Measurements from ENCODE around the gene ARMC8. TPM values are rescaled to one million over a fixed set of nuclear protein-coding genes. Genes with fewer than 3 reads are reported as not detected.

The ARMC8 gene
- total RNA-seq, 1 donor from 2014 or later: 54.4 TPM

GRCh38 chr3:138203938-138204337 is 16.8 kb downstream of the ARMC8 start:
- H3K4me1 Mint-ChIP-seq (ENCODE audit: low read depth, unreplicated experiment): peaks cover 9% of the 10 kb centered on the region
- no peaks in the 10 kb centered on the region for H3K36me3 Mint-ChIP-seq (ENCODE audit: unreplicated experiment)
- no peak overlapping the region for H3K27ac Mint-ChIP-seq (ENCODE audit: unreplicated experiment)
- no peak overlapping the region for H3K4me3 Mint-ChIP-seq (ENCODE audit: unreplicated experiment)
- no peaks in the 10 kb centered on the region for H3K9me3 Mint-ChIP-seq (ENCODE audit: unreplicated experiment)
- DNase-seq: no peak
- no peaks in the 10 kb centered on the region for H3K27me3 Mint-ChIP-seq (ENCODE audit: unreplicated experiment)
- no peak for TF ChIP-seq CTCF (IDR thresholded peaks at IDR 0.05; ENCODE audit: partially characterized antibody, unreplicated experiment)

GRCh38 chr3:138205527-138205926 is 18.4 kb downstream of the ARMC8 start:
- Mint-ChIP-seq H3K4me3 (ENCODE audit: unreplicated experiment) (no peak overlapping the region), H3K27ac (ENCODE audit: unreplicated experiment) (peak overlapping the region; percentile 5), H3K9me3 (ENCODE audit: unreplicated experiment) (no peaks in the 10 kb centered on the region), H3K4me1 (ENCODE audit: low read depth, unreplicated experiment) (peaks cover 13% of the 10 kb centered on the region), H3K27me3 (ENCODE audit: unreplicated experiment) (no peaks in the 10 kb centered on the region), H3K36me3 (ENCODE audit: unreplicated experiment) (no peaks in the 10 kb centered on the region)
- DNase-seq: no peak
- TF ChIP-seq CTCF (IDR thresholded peaks at IDR 0.05; ENCODE audit: partially characterized antibody, unreplicated experiment): no peak

- no peaks in the 10 kb centered on the region for H3K9me3 Mint-ChIP-seq (ENCODE audit: unreplicated experiment)
- no peak for DNase-seq
- peak overlapping the region; percentile 77 for H3K27ac Mint-ChIP-seq (ENCODE audit: unreplicated experiment)
- H3K4me3 Mint-ChIP-seq (ENCODE audit: unreplicated experiment): peak overlapping the region; percentile 45
- H3K36me3 Mint-ChIP-seq (ENCODE audit: unreplicated experiment): no peaks in the 10 kb centered on the region
- no peaks in the 10 kb centered on the region for H3K27me3 Mint-ChIP-seq (ENCODE audit: unreplicated experiment)
- H3K4me1 Mint-ChIP-seq (ENCODE audit: low read depth, unreplicated experiment): peaks cover 13% of the 10 kb centered on the region
- no peak for TF ChIP-seq CTCF (IDR thresholded peaks at IDR 0.05; ENCODE audit: partially characterized antibody, unreplicated experiment)
These were observed 19.1 kb downstream of the ARMC8 start for GRCh38 chr3:138206196-138206595.

GRCh38 chr3:138210528-138210927 is 23.4 kb downstream of the ARMC8 start:
- Mint-ChIP-seq H3K27ac (ENCODE audit: unreplicated experiment) (no peak overlapping the region), H3K4me3 (ENCODE audit: unreplicated experiment) (no peak overlapping the region), H3K4me1 (ENCODE audit: low read depth, unreplicated experiment) (peaks cover 13% of the 10 kb centered on the region), H3K27me3 (ENCODE audit: unreplicated experiment) (no peaks in the 10 kb centered on the region), H3K9me3 (ENCODE audit: unreplicated experiment) (peaks cover 1% of the 10 kb centered on the region), H3K36me3 (ENCODE audit: unreplicated experiment) (no peaks in the 10 kb centered on the region)
- no peak for TF ChIP-seq CTCF (IDR thresholded peaks at IDR 0.05; ENCODE audit: partially characterized antibody, unreplicated experiment)
- DNase-seq: no peak

GRCh38 chr3:138213398-138214085 is 26.4 kb downstream of the ARMC8 start:
- Mint-ChIP-seq H3K36me3 (ENCODE audit: unreplicated experiment) (no peaks in the 10 kb centered on the region), H3K27ac (ENCODE audit: unreplicated experiment) (no peak overlapping the region), H3K9me3 (ENCODE audit: unreplicated experiment) (peaks cover 1% of the 10 kb centered on the region), H3K27me3 (ENCODE audit: unreplicated experiment) (no peaks in the 10 kb centered on the region), H3K4me3 (ENCODE audit: unreplicated experiment) (no peak overlapping the region), H3K4me1 (ENCODE audit: low read depth, unreplicated experiment) (peaks cover 7% of the 10 kb centered on the region)
- DNase-seq: no peak
- no peak for TF ChIP-seq CTCF (IDR thresholded peaks at IDR 0.05; ENCODE audit: partially characterized antibody, unreplicated experiment)
